IMR-90 (cell line): ENCODE results near the gene MADCAM1. TPM values are rescaled to one million over a fixed set of nuclear protein-coding genes. Genes with fewer than 3 reads are reported as not detected.

ENCODE experiments used
- ATAC-seq: fragments of 200-7000 bp; cut with Tn5 transposase; 2 replicates; pipeline ENCODE4 v1.9.1; 2020; ENCODE audit warnings: low read depth, mild to moderate bottlenecking, moderate library complexity
- BruUV-seq: library from RNA; stranded (reverse); fragments of 400-500 nt; replicated peaks from 2 replicates; lab custom pipeline; 2021; lab: Mats Ljungman, UMichigan
- CTCF ChIA-PET: fragments of 300-600 bp; formaldehyde crosslinking; extraction: SDS; loops from one replicate; lab custom pipeline; 2021; ENCODE audit warnings: antibody characterized with exemption; lab: Yijun Ruan, JAX
- POLR2A ChIA-PET: fragments of 300-600 bp; sonication (Branson Sonifier 250); formaldehyde crosslinking; loops from one replicate; lab custom pipeline; 2022; ENCODE audit warnings: antibody characterized with exemption; ENCODE audit not compliant: unreplicated experiment; lab: Charles Lee
- DNase-seq: peaks from one replicate; pipeline ENCODE4 v3.0.0; 2013
- H2AFZ ChIP-seq: replicated peaks from 2 replicates; pipeline ENCODE3; 2013; ENCODE audit warnings: low read length, mild to moderate bottlenecking; ENCODE audit not compliant: poor library complexity
- H2AK5ac ChIP-seq: 2 replicates; pipeline ENCODE4 v1.6.1; 2013; ENCODE audit warnings: low read depth, low read length, inconsistent platforms
- H2AK9ac ChIP-seq: replicated peaks from 2 replicates; pipeline ENCODE3; 2013; ENCODE audit warnings: mild to moderate bottlenecking, low read depth, low read length, moderate library complexity; ENCODE audit not compliant: poor library complexity
- H2BK120ac ChIP-seq: 2 replicates; pipeline ENCODE4 v1.6.1; 2013; ENCODE audit warnings: low read depth, low read length, inconsistent platforms
- H2BK15ac ChIP-seq: 3 replicates; pipeline ENCODE4 v1.6.1; 2013; ENCODE audit warnings: low read depth, low read length, inconsistent platforms
- H2BK20ac ChIP-seq: 2 replicates; pipeline ENCODE4 v1.6.1; 2013; ENCODE audit warnings: low read depth, mild to moderate bottlenecking, inconsistent platforms, low read length, moderate library complexity
- H2BK5ac ChIP-seq: 2 replicates; pipeline ENCODE4 v1.6.1; 2013; ENCODE audit warnings: mild to moderate bottlenecking, low read depth, low read length, inconsistent platforms; ENCODE audit not compliant: poor library complexity, severe bottlenecking
- H3K14ac ChIP-seq: replicated peaks from 2 replicates; pipeline ENCODE4 v1.6.1; 2013; ENCODE audit warnings: low read depth, low read length, inconsistent platforms
- H3K18ac ChIP-seq: 2 replicates; pipeline ENCODE4 v1.6.1; 2013; ENCODE audit warnings: low read depth, low read length, control low read depth
- H3K23ac ChIP-seq: 2 replicates; pipeline ENCODE4 v1.6.1; 2013; ENCODE audit warnings: low read depth, low read length, inconsistent platforms
- H3K27ac ChIP-seq: 2 replicates; pipeline ENCODE4 v1.5.1; 2013; ENCODE audit warnings: mild to moderate bottlenecking, control low read depth, low read length; ENCODE audit not compliant: insufficient read depth
- H3K27me3 ChIP-seq: 2 replicates; pipeline ENCODE4 v1.6.1; 2013; ENCODE audit warnings: low read length; ENCODE audit not compliant: control insufficient read depth, insufficient read depth
- H3K36me3 ChIP-seq: 2 replicates; pipeline ENCODE4 v1.6.1; 2013; ENCODE audit warnings: low read length, mixed read lengths; ENCODE audit not compliant: control insufficient read depth, insufficient read depth
- H3K4ac ChIP-seq: 2 replicates; pipeline ENCODE4 v1.6.1; 2013; ENCODE audit warnings: low read depth, low read length, inconsistent platforms
- H3K4me1 ChIP-seq: 2 replicates; pipeline ENCODE4 v1.6.1; 2013; ENCODE audit warnings: low read length, mixed read lengths; ENCODE audit not compliant: control insufficient read depth, insufficient read depth
- H3K4me2 ChIP-seq: 2 replicates; pipeline ENCODE4 v1.6.1; 2013; ENCODE audit warnings: low read depth, mild to moderate bottlenecking, control low read depth, low read length, moderate library complexity
- H3K4me3 ChIP-seq: 2 replicates; pipeline ENCODE4 v1.5.1; 2013; ENCODE audit warnings: low read depth, mild to moderate bottlenecking, control low read depth, low read length, moderate library complexity; ENCODE audit not compliant: insufficient read depth
- H3K56ac ChIP-seq: 2 replicates; pipeline ENCODE4 v1.6.1; 2013; ENCODE audit warnings: low read length, inconsistent platforms; ENCODE audit not compliant: insufficient read depth; ENCODE audit errors: extremely low read depth
- H3K79me1 ChIP-seq, 2 experiments: 2 replicates each; pipeline ENCODE4 v1.6.1; 2013; ENCODE audit warnings: low read length in 2 of 2, inconsistent platforms in 1 of 2, low read depth in 1 of 2
- H3K9ac ChIP-seq: 2 replicates; pipeline ENCODE4 v1.6.1; 2013; ENCODE audit warnings: low read depth, low read length, control low read depth
- H3K9me1 ChIP-seq: 2 replicates; pipeline ENCODE4 v1.6.1; 2013; ENCODE audit warnings: low read length, inconsistent platforms; ENCODE audit not compliant: insufficient read depth
- H3K9me3 ChIP-seq: 2 replicates; pipeline ENCODE4 v1.6.1; 2013; ENCODE audit warnings: low read length; ENCODE audit not compliant: control insufficient read depth, insufficient read depth
- H4K20me1 ChIP-seq: 2 replicates; pipeline ENCODE4 v1.6.1; 2013; ENCODE audit warnings: low read length, inconsistent platforms; ENCODE audit not compliant: insufficient read depth
- H4K5ac ChIP-seq: 2 replicates; pipeline ENCODE4 v1.6.1; 2013; ENCODE audit warnings: mild to moderate bottlenecking, low read depth, low read length, control low read depth
- H4K8ac ChIP-seq, 2 experiments: 2 replicates each; pipeline ENCODE4 v1.6.1; 2013; ENCODE audit warnings: low read depth in 2 of 2, low read length in 2 of 2, control low read depth in 1 of 2, inconsistent platforms in 1 of 2
- H4K91ac ChIP-seq: 2 replicates; pipeline ENCODE4 v1.6.1; 2013; ENCODE audit warnings: low read depth, low read length, inconsistent platforms; ENCODE audit not compliant: insufficient read depth
- NFE2L2 ChIP-seq: fragments of 150-350 bp; IDR thresholded peaks from 2 replicates; pipeline ENCODE4 v1.6.1; 2016; ENCODE audit warnings: low read depth, mild to moderate bottlenecking, low read length
- POLR2A ChIP-seq: IDR thresholded peaks from 2 replicates; pipeline ENCODE4 v1.6.1; 2012; ENCODE audit warnings: mild to moderate bottlenecking, low read depth, low read length
- RFX5 ChIP-seq: IDR thresholded peaks from 2 replicates; pipeline ENCODE4 v1.8.0; 2012; ENCODE audit warnings: low read depth, mild to moderate bottlenecking, low read length, moderate library complexity
- WGBS, 2 experiments: methylation state at CpG; one replicate each; pipeline versions ENCODE4 v1.1.5 to v1.1.7; 2013; ENCODE audit warnings: missing lambda C conversion rate in 2 of 2; ENCODE audit not compliant: insufficient read length in 1 of 2; ENCODE audit errors: extremely low coverage in 2 of 2; 5-methylcytosine and 5-hydroxymethylcytosine counted together
- dilution Hi-C: fragments of 300-500 bp; cut with HindIII; formaldehyde crosslinking; loops from one replicate; pipeline ENCODE4 v1.14.3; 2018; ENCODE audit warnings: low sequenced_read_pairs; ENCODE audit not compliant: unreplicated experiment
- in situ Hi-C: fragments of 300-500 bp; cut with MboI; formaldehyde crosslinking; loops from 3 replicates; pipeline ENCODE4 v1.14.3; 2019; ENCODE audit warnings: low sequenced_read_pairs, inconsistent platforms, mixed read lengths
- intact Hi-C: fragments of 100-400 bp; cut with micrococcal nuclease; formaldehyde crosslinking; loops from 2 replicates; pipeline ENCODE4 v1.10.0; 2022
- polyA plus RNA-seq, 3 experiments: library from polyadenylated mRNA; depleted of rRNA; stranded (reverse); fragments of >200 nt; gene quantifications; 2 replicates each; pipeline ENCODE4 v1.2.3, GENCODE V29; 2012; ENCODE audit warnings: low replicate concordance in 1 of 3
- total RNA-seq: library from RNA; depleted of rRNA; stranded (reverse); fragments of >200 nt; gene quantifications from 2 replicates; pipeline ENCODE4 v1.2.3, GENCODE V29; 2012

The MADCAM1 gene
- total and polyA plus RNA-seq, 2 of the 4 experiments (the other 2 are of a cell fraction) = 0.24 TPM; not detected in 1

GRCh38 chr19:464208-464545 is 32.1 kb upstream of the MADCAM1 start:
- Histone ChIP-seq H3K4me3 (no peak overlapping the region), H3K4ac (no peak overlapping the region), H2BK5ac (no peak overlapping the region), H4K91ac (no peak overlapping the region), H3K9me3 (no peaks in the 10 kb centered on the region; the same call in 1 of the 2 replicates), H3K4me2 (no peak overlapping the region), H3K18ac (no peak overlapping the region), H3K9me1 (no peaks in the 10 kb centered on the region), H2BK120ac (no peak overlapping the region), H3K36me3 (no peaks in the 10 kb centered on the region), H3K79me1 (no peaks in the 10 kb centered on the region), H2BK15ac (no peak overlapping the region), H3K14ac (no peak overlapping the region), H2BK20ac (no peak overlapping the region), H4K8ac (no peak overlapping the region), H4K5ac (no peak overlapping the region), H3K56ac (no peak overlapping the region), H2AK5ac (no peak overlapping the region), H3K23ac (no peak overlapping the region), H3K27me3 (peaks cover 20% of the 10 kb centered on the region), H3K4me1 (peaks cover 3% of the 10 kb centered on the region; the same call in 1 of the 2 replicates), H2AK9ac (no peak overlapping the region), H3K9ac (no peak overlapping the region), H2AFZ (no peak overlapping the region), H4K20me1 (no peaks in the 10 kb centered on the region), H3K27ac (no peak overlapping the region)
- no TSS peak for BruUV-seq
- ATAC-seq (no peak), DNase-seq (no peak)
- ChIA-PET POLR2A (no interaction called here), CTCF (no interaction called here)
- WGBS, 2 experiments = 92% methylated on average over 5 of the region's 9 CpGs; no CpG with 5 or more reads in 1 of the 2 experiments
- in situ Hi-C loops = no loop called here
- intact Hi-C loops = no loop called here
- dilution Hi-C loops = no loop called here
- TF ChIP-seq NFE2L2 (no peak), POLR2A (no peak), RFX5 (no peak)
